Stimulated activated naive CD4-positive, alpha-beta T cell (primary cell): ENCODE results near the gene AGRP.

Experiments
- DNase-seq, 6 experiments: peaks; one replicate each; lab custom pipeline; 2025; lab: John Stamatoyannopoulos, UW

Gene AGRP

DNA sequence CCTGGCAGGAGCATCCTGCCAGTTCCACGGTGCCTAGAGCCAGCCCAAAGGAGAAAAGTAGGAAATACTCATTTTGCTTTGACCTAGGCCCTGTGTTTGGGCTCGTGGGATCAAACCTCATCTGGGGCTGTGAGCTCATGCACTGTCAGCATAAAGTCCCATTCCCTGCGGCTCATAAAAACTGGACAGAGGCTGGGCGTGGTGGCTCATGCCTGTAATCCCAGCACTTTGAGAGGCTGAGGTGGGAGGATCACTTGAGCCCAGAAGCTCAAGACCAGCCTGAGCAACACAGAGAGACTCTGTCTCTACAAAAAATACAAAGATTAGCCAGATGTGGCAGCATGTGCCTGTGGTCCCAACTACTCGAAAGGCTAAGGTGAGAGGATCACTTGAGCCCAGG is 20.3 kb downstream of the AGRP start:
- no peak for DNase-seq

DNA sequence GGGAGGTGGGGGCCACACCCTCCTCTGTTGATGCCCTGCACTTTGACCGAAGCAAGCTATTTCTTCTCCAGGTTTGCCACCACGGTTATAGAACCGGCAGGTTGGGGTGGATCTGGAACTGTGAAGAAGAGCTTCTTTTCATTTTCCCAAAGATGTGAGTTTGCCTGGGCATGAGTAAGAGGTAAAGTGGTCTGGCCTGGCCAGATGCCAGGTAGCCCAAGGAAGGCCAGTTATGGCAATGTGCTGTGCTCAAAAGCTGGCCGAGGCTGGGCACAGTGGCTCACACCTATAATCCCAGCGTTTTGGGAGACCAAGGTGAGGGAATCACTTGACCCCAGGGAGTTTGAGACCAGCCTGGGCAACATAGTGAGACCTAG is 21.1 kb downstream of the AGRP start:
- no peak for DNase-seq

DNA sequence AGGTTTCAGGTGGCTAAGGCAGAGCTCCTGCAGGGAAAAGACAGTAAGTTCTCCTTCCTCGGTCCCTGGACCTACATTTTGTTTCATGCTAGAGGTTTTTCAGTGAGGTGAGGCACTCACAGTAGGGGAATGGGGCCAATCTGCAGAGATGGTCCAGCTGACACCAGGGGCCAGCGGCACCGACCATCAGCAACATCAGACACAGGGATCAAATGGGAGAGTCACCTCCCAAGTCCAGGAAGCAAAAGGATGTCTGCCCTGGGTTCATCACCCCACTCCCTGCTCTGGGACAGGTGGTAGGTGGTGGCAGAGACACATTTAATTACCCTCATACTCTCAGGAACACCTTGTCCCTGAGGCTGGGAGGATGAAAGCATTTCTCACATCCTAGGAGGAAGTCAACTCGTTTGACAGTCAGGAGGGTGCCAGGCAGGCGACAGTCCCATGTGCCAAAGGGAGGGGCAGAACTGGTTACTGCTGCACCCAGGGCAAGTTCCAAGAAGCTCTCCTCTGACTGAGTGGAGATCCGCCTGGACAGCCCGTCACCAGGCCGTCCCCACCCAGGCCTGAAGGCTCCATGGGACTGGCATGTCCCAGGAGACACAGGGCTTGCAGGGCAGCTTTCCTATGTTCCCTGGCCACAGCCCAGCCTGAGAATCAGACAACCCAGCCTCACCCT is 21.6 kb downstream of the AGRP start:
- no peak for DNase-seq

DNA sequence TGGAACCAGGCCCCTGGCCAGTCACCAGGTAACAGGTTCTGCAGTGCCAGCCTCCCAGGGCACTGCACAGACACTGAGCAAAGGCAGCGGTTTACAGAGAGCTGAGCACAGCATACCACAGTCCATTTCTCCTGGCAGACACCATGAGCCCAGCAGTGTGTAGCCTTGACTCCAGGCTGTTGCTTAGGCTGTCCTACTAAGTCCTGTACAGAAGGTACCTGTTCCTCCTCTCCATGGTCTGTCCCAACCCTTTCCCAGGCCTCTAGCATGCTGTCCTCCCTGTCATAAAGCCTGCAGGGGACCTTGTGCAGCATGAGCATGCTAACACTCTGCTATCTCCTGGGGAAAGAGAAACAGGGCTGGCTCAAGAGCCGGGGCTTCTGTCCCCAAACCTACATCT is 22.4 kb downstream of the AGRP start:
- no peak for DNase-seq

DNA sequence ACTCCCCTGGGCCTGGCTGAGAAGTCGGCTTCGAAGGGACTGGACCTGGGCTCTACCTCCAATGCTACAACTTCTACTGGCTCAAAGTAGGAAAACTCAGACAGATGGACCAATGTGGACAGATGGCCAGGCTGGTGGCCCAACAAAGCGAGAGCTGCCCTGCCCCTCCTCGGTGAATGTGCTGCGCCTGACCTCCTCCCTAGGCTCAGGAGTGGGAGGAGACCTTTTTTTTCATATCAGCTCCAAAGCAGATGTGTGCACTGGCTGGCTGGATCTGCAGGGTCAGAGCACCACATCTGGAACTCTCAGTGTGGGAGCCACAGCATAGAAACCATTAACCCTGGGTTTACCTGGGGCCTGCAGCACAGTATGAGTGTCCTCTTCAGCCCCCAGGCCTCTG is 23.2 kb downstream of the AGRP start:
- DNase-seq, result no peak

DNA sequence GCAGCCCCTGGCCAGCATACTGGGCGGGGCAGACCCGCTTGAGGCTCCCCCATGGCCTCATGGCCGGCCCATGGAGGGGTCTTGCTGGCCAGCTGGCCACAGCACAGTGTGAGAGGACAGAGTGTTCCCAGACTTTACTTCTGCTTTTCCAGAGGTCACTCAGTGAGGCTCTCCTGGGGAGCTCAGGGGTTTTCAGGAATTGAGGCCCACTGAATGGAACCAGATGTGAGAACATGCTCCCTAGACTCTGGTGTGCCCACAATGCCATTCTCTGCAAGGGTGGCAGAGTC is 23.5 kb downstream of the AGRP start:
- no peak for DNase-seq

DNA sequence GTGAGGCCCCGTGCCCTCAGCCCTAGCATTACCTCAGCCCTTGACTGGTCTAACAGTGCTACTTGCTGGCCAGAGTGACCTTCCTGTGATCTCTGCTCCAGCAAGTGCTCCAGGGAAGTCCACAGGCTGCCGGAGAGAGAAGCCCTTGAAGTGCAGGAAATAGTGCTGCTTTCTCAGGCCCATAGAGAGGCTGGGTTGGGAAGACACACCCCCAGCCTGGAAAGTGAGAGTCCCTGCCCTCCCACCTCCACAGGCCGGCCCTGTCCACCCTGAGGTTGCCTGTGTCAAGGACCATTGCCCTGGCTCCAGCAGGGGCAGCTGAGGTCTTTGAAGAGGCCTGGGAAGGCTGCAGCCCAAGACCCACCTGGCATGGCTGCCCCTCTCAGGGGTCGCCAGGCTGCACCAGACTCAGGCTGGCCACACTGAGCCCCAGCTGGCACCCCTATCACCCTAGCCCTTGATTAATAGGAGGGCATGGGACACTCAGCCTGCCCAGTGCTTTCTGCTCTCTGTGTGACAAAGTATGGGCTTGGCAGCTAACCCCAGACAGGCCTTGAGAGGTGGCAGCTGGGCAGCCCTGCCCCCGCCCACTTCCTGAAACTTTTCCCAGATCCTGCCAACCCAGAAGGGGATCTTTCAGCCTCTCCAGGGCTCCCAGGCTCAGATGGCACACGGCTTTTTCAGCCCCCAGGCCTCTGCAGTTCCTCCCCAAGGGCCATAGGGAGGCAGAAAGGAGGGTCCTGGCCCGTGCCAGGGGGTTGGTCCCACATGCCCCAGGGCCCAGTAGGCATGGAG is 24.1 kb downstream of the AGRP start:
- DNase-seq, result no peak

DNA sequence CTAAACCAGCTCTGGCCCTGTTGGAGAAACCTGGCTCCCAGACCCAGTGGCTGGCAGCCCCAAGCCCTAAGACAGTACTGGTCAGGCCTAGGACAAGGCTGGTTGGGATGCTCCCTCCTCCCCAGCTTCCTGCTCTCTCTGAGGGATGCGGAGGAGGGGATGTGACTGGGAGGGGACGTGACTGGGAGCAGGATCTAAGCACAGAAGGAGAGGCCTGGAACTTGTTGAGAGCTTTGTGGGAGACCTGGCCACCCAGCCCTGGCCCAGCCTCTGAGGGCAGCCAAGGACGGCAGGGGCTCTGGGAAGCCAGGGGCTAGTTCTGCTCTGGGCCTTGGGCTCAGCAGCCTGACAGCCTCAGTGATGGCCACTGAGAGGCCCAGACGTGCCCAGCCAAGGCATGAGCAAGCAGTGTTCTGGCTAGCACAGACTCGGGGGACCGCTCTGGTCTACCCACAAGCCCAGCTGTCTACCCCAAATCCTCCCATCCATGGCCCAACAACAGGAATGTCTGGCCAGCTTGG is 25.2 kb downstream of the AGRP start:
- DNase-seq, result no peak

DNA sequence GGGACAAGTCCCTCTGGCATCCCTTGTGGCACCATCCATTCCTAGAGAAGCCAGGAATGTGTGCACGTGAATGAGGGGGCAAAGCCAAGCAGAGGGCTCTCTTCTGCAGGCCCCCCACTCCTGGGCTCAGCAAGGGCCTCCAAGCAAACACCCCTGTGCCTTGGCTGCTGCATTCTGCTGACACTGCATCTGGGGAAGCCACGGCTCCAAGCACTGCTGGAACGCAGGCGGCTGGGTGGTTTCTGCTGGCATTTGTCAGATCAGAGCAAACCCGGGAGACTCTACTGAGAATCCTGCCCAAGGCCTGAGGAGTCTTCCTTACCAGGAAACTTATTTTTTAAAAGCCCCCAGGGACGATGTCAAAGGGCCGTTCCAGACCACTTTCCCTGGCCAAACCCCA is 25.7 kb downstream of the AGRP start:
- DNase-seq, result no peak

DNA sequence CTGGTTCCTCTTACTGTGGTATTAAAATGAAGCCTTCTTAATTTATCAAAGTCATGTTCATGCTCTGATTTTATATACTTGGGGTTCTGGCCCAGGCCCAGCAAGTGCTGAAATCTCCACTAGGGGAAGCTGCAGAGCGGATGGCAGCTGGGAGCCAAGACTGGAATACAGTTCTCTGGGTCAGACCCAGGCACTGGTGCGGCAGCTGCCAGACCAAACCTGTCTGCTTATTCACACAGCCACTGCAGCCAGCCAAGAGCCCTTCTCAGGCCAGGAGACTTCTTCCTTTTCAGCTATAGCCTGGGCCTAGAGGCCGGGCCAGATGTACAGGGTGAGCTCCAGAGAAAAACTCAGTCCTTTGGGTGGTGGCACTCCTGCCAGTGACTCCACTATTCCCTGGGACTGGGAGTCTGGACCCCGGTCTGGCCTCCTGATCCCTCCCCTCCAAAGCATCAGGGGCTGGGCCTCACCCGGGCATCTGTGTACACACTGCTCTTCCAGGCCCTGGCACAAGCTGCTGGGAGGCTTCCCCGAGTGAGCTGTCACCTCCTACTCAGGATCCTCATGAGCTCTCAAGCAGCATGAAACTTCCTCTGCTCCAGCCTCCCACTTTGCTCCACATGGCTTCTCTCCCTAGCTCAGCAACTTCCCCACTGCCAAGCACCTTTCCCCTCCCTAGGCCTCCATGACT is 26.8 kb downstream of the AGRP start:
- no peak for DNase-seq

DNA sequence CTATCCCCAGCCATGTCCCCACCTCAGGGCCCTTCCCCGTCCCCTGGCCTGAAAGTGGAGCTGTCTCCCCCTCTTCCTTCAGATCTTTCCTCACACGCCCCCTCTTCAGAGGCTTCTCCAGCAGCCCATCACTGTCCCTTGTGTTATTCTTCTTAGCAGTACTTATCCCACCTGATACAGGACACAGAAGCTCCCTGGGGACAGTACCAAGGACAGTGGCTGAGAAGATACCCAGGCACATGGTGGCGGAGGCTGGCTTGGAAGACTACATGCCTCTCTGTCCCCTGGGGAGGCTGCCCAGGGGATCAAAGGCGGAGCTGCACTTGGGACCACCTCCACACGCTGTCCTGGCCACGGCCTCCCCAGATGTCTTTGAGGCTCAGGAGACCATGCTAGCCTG is 28.5 kb downstream of the AGRP start:
- no peak for DNase-seq

DNA sequence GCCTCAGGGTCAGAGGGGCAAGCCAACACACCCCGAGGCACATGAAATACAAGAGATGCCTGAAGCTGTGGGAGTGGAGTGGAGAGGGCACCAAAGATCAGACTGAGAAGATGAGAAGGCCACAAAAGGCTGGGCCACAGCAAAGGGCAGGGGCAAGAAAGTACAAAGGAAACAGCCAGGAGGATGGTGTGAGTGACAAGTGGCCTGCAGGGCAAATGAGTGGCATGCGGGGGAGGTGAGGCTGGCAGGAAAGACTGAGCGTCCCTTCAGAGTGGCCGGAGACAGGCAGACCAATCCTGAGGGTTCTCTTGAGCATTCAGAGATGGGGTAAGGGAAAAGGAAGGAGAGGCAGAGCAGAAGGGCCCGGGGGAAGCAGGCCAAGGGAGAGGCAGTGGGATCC is 29.2 kb downstream of the AGRP start:
- no peak for DNase-seq

DNA sequence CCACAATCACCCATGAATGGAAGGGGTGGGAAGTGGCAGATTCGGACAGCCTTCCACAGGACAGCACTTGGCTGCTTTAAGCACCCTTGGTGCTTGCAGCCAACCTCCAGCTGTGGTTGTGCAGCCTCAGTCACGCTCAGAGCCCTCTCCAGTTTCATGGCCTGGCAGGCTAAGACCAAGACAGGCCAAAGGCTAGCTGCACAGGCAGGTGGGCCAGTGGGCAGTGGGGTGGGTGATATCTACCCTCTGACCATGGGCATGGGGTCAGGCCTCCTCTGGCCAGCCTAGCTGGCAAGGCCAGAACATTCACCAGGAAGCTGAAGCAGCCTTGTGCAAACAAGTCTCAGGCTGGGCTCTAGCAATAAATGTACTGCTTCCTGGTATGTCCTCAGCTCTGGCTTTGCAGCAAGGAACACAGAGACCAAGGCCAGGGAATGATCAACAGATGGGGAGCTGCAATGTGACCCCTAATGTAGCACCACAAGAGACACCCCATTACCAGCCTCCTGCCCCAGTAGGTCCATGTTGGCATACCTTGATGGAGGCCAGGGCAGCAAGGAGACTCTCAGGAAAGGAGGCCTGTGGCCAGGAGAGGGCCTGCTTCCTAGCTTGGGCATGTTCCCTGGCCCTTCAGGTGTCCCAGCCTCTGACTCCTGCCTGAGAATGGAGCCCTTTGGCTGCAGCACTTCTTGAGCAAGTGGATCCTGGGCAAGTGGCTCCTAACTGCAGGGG is 31.5 kb downstream of the AGRP start:
- DNase-seq, result no peak

DNA sequence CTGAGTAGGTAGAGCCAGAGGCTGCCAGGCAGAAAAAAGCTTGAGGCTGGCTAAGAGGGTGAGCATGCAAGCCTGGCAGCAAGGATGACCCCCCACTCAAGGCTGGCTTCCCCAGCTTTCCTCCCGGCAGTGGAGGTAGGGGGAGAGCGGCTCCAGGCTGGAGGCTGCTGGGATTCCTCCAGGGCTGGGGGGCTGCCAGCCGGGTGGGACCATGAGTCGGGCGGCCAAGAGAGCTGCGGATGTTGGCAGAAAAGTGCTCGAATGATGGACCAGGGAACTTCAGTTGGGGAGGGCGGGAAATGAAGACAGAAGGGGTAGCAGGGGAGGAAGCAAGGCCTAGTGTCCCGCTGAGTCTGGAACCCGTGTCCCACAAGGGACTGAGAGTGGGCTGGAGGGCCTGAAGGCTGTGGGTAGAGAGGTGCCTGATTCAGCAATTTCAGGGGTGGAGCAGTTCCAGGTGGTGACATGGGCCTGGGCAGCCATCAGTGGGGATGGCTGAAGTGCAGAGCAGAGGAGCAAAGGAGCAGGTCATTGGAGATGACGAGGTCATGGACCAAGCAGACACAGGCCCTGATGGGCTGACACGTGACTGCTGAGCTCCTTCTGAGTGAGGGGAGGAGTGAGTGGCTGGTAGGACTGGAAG is 32.2 kb downstream of the AGRP start:
- no peak for DNase-seq

DNA sequence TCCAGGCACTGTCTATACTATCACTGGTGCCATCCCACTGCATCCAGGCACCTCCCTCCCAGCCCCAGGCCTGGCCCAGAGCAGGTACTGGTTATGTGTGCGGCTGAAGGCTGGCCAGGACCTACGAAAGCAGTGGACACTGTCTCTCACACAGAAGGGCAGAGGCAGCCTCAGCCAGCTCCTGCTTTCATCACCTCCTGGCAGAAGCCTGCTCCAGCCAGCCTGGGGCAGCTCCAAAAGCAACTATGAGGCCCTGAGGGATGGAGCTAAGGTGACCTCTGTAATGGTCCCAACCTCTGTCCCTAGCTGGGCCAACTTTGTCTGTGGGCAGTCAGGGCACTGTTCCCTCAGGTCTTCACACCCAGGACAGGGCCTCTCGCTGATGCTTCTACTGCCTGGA is 33.6 kb downstream of the AGRP start:
- DNase-seq, result no peak

DNA sequence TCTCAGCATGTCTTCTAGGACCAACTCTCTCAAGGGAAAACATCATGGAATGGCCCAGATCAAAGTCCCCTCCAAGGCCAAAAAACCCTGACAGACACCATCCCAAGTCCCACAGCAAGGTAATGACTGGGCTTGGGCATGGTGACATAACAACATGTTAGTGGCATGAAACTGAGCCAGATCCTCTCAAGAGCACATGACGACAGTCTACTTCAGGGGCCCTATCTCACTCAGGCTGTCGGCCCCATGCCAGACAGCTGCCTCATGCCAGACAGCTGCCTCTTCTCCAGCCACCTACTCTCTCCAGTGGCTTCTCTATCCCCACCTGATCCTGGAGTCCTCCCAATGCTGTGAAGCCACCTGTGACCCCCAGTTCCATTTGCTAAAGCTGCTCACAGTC is 34.0 kb downstream of the AGRP start:
- no peak for DNase-seq

DNA sequence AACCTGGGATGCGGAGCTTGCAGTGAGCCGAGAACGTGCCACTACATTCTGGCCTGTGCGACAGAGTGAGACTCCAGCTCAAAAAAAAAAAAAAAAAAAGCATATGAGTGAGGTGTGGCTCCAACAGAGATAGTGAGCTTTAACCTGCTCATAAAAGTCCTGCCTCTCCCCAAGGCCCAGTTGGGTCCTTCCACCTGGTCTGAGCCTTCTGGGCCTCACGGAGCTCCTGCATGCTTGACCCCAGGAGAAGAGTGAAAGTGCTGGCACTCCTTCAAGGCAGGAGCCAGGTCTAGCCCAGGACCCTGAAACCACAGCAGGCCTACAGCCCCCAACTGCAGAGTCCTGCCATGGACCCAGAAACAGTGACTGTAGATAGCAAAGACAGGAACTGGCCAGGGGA is 34.8 kb downstream of the AGRP start:
- no peak for DNase-seq

DNA sequence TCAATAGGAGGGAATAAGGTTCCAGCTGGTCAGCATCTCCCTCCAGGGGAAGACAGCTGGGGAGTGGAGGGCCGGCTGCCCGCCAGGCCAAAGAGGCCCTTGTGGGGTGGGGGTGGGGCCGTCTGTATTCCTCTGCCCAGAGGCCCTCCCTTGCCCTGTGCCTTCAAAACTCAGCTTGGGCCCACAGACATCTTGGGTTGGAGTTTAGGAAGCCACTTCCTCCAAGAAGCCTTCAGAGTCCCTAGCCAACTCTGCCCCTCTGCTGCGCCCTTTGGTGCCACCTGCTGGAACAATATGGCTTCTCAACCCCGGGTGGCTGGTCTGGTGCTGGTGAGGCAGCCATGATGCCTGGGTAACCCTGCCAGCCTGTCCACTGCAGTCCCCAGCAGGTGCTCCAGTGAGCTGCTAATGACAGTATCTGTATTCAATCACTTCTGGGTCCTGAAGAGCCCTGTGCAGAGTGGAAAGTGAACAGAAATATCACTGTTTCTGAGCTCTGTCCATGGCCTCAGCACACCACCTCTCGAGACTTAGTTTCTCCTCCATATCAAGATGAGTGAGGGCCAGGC is 35.8 kb downstream of the AGRP start:
- DNase-seq, result peak in 5 of 6 experiments; percentile 7 to 33 (median 14)

DNA sequence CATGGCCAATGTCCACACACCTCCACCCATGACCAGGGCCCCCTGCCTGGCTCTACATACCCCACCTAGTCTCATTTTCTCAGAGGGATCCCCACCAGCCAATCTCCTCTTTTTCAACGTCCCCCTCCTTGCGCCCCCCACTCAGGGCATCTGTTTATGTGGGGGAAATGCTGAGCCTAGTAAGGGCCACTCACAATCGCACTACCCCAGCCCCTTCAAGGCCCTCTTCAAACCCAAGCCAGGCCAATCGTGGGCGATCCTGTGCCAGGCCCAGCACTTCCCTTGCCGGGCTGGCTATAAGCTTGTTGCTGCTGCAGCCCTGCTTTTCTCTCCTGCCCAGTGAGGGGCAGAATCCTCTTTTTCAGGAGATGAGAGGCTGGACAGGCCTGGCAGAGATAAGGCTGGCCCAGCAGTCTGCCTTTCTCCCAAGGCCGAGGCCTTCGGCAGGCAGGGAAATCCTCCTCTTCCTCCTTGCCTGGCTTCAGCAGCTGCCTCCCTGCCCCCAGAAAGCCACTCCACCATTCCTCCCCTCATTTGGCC is 36.3 kb downstream of the AGRP start:
- DNase-seq, result no peak

DNA sequence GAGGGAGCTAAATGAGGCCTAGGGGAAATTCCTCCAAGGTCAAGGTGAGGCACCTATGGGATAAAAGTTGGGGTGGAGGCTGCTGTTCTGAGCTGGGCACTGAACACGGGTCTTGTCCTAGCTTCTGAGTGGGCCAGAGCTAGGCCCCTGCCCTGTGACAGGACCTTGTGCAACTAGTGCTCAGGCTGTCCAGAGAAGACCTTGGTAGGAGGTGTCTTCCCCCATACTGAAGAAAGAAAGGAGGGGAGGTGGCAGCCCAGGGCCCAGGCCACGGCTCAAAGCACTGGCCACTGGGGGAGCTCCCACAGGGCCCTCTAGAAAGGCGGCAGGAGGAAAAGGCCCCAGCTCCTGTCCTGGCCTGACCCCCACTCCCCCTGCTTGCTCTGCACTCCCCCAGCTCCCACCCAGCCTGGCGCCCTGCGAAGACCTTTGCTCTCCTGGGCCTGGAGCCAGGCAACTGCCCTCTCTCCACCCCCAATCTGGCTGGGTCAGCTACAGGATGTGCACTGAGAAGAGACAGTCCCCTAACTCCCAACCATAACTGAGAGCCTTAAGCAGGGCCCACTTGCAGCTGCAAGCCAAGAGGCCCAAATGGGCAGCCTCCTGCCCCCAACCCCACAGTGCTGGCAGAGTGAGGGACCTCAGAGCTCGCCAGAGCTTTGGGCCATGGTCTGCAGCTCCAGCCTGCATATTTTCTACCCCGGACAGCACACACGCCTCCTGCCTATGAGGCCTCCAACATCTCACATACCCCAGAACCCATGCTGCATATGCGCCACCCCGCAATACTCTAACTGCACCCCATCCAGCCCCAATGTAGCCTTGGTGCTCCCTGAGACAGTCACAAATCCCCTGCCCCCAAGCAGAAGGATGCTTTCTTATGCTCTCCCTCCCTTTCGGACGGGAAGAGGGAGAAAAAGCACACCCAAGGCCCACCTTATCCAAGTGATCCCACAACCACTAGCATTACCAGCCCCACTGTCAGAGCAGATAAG is 37.1 kb downstream of the AGRP start:
- no peak for DNase-seq
